Activated CD4-positive, alpha-beta T cell treated with anti-CD3 and anti-CD28 coated beads, Interleukin-2, amount 50 U/mL, for 16 hours (primary cell): ENCODE data around the gene LRP3.
"Not testable (repeated sequence)": the region's sequence is repeated elsewhere in the genome, so short reads cannot be mapped to it uniquely, and the experiment has no call there.

Experiments used
- DNase-seq: peaks from one replicate; pipeline ENCODE4 v3.0.0-alpha.2; 2020

Gene LRP3

DNA sequence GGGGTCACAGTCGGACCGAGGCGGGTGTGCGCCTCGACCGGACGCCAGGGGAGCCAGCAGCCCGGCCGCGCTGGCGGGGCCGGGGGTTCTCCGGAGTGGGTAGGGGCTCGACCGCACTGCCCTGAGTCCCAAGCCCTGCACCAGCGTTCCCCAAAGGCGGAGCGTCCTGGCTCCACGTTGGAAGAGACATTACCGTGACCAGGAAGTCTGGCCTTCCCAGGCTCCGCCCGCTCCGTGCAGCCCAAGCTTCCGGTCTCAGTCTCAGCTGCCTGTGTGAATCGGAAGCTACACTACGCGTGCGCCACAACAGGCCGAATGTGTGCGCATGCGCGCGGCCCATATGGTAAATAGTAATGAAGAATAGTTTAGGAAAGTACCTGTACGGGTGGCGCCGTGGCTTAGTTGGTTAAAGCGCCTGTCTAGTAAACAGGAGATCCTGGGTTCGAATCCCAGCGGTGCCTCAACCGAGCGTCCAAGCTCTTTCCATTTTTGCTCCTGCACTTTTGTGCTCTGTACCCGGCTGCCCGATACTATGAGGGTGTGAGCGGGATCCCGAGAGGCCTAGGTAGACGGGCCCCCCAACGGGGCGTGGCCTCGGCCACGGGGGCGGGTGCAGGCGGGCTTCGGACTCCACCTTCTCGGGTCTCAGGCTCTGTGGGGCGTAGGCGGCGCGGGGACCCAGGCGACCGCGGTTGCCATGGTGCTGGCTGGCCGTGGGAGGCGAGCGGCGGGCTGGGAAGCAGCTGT is 17.3 kb upstream of the LRP3 start:
- DNase-seq, result peak; percentile 99

DNA sequence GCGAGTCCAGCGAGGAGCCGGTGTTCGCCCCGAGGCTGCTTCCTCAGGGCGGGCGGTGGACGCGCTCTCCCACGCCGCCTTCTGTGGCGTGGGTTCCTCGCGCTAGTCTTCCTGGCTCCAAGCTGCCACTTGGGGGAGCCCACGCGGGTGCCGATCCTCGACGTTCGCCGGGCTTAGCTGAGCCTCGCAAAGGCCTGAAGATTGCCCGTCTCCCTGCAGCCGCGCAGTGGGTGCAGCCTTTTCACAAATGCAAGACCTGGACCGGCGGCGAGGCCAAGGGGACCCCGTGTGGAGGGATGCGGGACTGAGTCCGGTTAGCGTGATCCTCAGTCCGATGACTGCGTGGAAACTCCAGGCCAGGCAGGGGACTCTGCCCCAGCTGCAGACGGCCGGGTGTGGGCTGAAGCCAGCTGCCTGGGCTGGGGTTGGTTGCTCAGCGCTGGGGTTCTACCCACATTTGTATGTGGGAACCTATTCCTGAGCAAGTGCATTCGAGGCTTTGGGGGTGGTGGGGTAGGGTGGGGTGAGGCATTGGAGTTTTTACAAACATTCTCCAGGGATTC is 16.6 kb upstream of the LRP3 start:
- DNase-seq, result no peak

GRCh38 chr19:33186431-33187182 is 7.5 kb upstream of the LRP3 start:
- no peak for DNase-seq

GRCh38 chr19:33187183-33187540 is 7.0 kb upstream of the LRP3 start:
- no peak for DNase-seq

- DNase-seq, result no peak
Observed at GRCh38 chr19:33189453-33189852, 4.7 kb upstream of the LRP3 start.

GRCh38 chr19:33191092-33191491 is 3.0 kb upstream of the LRP3 start:
- not testable (repeated sequence) for DNase-seq

DNA sequence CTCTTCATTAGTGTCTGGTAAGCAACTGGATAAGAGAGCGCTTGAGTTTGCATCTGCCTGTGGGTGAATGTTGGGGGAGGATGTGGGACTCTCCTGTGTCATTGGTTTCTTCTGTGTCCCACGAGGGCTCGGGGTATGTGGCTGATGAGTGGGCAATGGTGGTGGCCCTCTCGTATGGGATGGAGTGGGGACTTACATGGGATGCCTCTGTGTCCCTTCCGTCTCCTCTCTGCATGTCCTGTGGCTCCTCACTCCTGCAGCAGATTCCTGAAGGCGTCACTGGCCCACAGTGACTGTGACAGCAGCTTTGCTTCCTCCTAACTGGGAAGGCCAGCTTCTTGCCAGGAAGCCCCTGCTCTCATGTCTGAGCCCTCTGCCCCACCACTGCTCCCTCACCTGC is 2.6 kb upstream of the LRP3 start:
- DNase-seq, result no peak

GRCh38 chr19:33192010-33192409 is 2.1 kb upstream of the LRP3 start:
- no peak for DNase-seq

DNA sequence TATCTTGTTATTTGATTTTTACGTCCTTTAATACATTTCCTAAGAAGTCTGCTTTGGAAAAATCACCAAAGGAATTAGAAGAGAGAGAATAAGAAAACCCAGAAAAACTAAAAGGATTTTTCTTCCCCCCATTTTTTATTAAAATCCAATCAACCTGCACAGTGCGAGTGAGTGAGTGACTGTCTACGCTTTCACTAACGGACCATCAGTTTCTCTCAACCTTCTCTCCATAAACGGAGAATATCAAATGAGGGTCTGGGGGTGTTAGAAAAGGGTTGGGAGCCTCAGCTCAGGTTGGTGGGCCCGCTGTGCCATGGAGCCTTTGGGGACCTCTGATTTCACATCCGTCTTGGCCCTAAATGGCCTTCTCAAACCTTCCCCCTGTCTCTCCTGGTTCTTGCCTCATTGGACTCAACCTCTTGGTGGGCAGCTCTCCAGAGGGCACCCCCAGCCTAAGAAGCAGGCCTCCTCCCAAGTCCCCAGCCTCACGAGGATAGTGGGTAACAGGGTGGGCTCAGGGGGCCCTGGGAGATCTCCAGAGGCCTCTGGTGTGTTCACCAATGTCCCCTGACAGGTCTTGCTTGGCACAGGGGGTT is 763 bp upstream of the LRP3 start:
- DNase-seq, result no peak

- no peak for DNase-seq
Observed at GRCh38 chr19:33194532-33194885, 379 bp downstream of the LRP3 start.

- no peak for DNase-seq
Observed at GRCh38 chr19:33194886-33195644, 935 bp downstream of the LRP3 start.

GRCh38 chr19:33195645-33196347 is 1.7 kb downstream of the LRP3 start:
- DNase-seq, result no peak

- DNase-seq, result no peak
Observed at GRCh38 chr19:33196446-33197193, 2.5 kb downstream of the LRP3 start.

- no peak for DNase-seq
Observed at GRCh38 chr19:33197591-33198000, 3.5 kb downstream of the LRP3 start.

DNA sequence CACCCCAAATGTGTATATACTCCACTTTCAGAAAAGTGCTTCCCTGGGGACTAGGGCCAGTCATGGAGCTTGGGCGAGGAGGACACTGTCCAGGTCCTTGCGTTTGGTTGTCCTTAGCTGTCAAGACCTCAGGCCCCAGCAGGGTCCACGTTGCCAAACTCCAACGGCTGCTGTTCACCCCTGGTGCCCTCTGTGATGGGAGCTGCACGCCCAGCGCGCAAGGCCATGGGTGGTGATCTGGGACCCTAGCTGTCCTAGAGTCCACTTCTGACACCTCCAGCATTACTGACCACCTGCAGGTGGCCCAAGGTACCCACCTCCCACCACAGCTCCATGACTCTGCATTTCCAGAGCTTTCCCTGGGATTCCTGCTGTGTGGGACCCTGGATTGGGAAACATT is 4.0 kb downstream of the LRP3 start:
- no peak for DNase-seq

DNA sequence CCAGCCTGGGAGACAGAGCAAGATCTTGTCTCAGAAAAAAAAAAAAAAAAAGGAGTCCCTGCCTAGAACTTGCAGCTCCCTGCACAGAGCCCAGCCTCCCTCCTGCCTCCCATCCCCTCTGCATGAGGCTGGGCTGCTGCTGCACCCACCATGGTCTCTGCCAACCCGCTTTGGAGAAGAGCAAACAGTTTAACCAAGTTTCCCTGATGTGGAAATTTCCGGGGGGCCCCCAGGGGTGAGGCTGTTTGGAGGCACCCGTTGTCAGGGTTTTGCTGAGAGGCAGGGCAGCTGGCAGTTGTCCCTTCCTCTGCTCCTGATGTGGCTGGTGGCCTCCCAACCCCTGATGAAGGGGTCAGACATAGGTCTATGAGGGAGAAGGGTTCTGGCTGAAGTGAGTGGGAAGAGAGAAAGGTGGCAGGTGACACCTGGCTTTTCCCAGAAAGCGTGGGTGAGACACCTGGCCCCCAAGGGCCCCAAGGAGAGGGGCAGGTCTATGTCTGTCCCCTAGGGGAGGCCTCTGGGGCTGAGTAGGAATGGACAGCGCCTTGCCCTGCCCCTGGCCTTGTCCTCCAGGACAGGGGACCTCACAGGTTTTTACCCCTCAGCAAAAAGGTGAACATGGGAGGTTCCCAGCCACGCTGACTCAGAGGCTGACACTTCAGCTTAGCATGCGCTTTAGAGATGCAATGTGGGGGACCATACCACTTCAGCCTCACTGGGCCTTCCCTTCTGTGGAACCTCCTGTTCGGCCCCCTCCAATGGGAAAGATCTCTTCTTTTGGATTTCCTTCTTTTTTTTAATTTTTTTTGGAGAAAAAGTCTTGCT is 5.5 kb downstream of the LRP3 start:
- DNase-seq, result no peak

DNA sequence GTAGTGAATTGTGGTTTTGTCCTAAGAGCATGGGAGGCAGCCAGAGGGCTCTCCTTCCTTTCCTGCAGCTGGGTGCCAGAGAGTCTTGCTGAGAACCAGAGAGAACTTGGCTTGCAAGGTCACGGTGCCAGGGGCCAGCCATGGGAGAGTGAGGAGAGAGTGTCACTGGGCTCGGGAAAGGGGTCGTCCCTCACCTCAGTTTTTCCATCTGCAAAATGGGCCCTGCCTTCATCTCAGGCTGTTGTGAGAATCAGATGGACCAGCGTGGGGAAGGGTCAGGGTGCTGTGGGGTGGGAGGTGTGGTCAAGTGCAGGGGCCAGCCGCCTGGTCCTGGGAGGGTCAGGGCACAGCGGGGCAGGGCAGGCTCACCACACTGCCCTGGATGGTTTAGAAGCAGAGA is 7.3 kb downstream of the LRP3 start:
- no peak for DNase-seq

- no peak for DNase-seq
Observed at GRCh38 chr19:33201886-33202545, 7.9 kb downstream of the LRP3 start.

DNA sequence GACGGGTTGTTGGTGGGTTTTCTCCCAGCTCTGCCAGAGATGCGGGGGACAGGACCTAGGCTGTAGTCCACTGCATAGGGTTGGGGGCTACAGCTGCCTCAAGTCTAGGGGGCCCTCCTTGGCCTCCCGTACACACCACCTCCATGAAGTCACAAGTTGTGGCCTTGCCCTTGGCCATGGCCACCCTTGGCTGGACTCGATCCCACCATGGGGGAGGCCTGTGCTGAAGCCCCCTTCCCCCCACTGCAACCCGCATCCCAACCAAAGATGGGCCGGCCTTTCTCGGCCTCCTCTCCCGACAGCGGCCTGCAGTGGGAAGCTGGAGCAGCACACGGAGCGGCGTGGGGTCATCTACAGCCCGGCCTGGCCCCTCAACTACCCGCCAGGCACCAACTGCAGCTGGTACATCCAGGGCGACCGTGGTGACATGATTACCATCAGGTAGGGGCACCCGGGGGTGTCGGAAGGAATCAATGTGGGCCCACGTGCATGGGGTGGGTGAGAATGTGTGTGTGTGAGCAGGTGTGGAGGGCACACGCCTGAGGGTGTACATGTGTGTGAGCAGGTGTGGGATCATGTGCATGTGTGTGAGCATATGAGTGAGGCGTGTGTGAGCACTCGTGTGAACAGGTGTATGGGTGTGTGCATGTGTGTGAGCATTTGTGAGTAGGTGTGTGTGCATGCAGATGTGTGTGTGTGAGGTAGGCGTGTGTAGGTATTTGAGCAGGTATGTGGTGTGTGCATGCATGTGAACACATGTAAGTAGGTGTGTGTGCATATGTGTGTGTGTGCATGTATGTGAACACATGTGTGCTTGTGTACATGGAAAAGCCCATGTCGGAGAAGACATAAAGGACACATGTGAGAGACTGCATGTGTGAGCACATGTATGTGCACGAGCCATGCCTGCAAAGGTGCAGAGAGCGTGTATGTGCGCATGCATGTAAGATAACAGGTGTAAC is 8.7 kb downstream of the LRP3 start:
- no peak for DNase-seq
